Hematopoietic multipotent progenitor cell (in vitro differentiated cells): Measurements from ENCODE around the gene HSPB7. TPM values are rescaled to one million over a fixed set of nuclear protein-coding genes. Genes with fewer than 3 reads are reported as not detected.
"Not testable (repeated sequence)": the region's sequence is repeated elsewhere in the genome, so short reads cannot be mapped to it uniquely, and the experiment has no call there.

Experiments
- DNase-seq, 3 donors: peaks; one replicate each; pipeline ENCODE4 v3.0.0-alpha.2; 2011 to 2015; ENCODE audit warnings: low read depth in 2 of 3, low spot score in 2 of 3
- small RNA-seq: library from RNA; depleted of rRNA; stranded (forward); fragments of <200 nt; gene quantifications from one replicate; pipeline ENCODE3, GENCODE V24; 2012
- total RNA-seq: library from RNA; depleted of rRNA; stranded (reverse); fragments of >200 nt; gene quantifications from one replicate; pipeline ENCODE4 v1.2.3, GENCODE V29; 2012

HSPB7 gene
- total RNA-seq, 1 donor, result not detected

DNA sequence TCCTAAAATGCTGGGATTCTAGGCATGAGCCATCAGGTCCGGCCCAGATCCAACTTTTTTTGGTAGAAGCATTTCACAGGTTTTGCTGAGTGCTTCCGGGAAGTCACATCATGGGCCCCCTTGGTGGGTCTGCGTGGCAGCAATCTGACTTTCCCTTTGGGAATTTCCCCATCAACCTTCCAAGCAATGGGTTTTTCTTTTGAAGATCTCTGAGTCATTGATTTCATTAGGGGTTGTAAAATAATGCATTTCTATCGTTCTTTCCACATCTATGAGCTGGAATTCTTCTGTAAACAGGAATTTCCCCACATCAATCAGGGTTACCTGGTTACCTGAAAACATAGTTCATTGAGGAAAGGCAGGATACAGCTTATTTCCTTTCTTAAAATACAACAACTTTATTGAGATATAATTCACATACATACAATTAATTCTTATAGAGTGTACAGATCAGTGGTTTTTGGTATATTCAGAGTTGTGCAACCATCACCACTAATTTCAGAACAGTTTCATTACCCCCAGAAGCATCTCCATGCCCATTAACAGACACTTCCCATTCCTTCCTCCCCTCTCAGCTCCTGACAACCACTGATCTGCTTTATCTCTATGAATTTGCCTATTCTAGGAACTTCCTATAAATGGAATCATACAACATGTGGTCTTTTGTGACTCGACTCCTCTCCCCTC is 32.1 kb downstream of the HSPB7 start:
- DNase-seq, result no peak

- DNase-seq, result no peak
These were observed 34.6 kb downstream of the HSPB7 start for GRCh38 chr1:15983275-15983674.

GRCh38 chr1:15981679-15982078 is 36.2 kb downstream of the HSPB7 start:
- DNase-seq, result no peak

DNA sequence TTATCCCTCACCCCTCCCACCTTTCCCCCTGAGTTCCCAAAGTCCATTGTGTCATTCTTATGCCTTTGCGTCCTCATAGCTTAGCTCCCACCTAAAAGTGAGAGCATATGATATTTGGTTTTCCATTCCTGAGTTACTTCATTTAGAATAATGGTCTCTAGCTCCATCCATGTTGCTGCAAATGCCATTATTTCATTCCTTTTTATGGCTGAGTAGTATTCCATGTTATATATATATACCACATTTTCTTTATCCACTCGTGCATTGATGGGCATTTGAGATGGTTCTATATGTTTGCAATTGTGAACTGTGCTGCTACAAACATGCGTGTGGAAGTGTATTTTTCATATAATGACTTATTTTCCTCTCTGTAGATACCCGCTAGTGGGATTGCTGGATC is 39.9 kb downstream of the HSPB7 start:
- not testable (repeated sequence) for DNase-seq

DNA sequence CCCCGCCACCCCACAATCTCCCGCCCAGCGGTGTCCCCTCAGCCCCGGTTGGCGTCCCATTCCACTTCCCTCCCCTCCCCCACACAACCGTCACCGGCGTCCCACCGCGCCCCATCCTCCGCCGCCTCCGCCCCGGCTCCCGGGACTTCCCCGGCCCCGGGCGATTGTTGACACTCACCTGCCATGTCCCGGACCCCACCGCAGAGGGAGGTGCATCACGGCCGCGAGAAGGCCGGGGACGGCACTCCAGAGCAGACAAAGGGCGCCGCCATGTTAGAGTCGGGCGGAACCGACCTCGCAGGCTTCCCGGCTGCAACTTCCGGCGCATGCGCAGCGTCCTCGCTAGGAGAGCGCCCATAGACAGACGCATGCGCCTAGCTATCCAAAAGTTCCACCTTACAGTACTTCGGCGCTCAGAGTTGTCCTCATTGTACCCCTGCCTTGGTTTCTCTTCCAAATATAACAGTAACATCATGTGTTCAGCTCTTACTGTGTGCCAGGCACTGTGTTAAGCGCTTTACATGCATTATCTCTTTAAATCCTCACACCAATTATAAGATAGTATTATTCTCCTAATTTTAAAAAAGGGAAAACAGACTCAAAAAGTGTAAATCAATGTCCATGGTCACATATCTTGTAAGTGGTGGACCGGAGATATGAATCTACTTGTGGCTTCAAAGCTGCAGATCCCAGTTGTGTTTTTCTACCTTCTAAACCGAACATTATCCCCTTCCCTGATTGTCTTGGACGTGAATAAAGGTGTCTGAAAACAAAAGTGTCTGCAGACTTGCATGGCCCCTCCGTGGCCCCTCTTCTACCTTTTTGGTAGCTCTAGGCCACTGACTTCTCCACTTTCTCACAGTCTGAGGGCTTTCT is 41.8 kb downstream of the HSPB7 start, which contains the start of gene ZBTB17:
ZBTB17 (minus strand) TSS at position 297 of the 876 bp plus-strand sequence. CDS start 27,606 bp downstream, outside the sequence.
- peak; percentile 94 to 96 (median 94) for DNase-seq

- DNase-seq, result peak in 2 of 3 donors; percentile 63 to 66
These were observed 42.5 kb downstream of the HSPB7 start for GRCh38 chr1:15975358-15975804.

DNA sequence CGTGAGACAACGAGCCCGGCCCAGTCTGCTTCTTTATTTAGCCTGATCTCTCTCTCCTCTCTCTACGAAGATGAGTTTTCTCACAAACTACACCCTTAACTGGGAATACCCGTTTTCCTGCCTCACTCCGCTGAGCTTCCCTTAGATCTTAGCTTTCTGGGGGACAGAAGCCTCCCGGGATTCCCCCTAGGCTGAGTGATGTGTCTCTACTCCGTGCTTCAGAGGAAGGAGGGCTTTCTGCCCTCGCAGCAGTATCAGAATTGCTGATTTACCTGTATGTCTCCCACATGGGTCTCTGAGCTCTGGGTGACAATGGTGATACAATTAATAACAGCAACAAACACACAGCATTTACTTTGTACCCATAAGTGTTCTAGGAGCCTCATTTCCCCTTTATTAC is 43.0 kb downstream of the HSPB7 start:
- no peak for DNase-seq

- no peak for DNase-seq
These were observed 44.1 kb downstream of the HSPB7 start for GRCh38 chr1:15973772-15974171.

- no peak for DNase-seq
These were observed 45.4 kb downstream of the HSPB7 start for GRCh38 chr1:15972409-15972808.

DNA sequence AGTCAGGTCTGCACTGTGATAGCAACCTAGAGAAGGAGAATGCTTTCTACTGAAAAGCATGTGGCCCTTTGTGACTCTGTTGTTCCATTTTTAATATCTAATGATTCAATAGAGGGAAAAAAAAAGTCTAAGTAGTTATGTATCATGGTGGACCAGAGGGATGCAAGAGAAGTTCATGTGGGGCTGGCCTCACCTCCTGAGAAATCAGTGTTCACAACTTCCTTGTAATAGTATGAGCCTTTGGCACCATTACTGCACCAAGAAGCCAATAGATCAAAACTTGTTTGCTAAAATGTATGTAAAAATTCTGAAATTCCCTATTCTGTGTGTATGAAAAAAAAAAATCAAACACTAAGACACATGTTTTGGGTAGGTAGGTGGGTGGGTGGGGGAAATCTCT is 46.9 kb downstream of the HSPB7 start:
- DNase-seq, result no peak

- DNase-seq, result no peak
These were observed 48.4 kb downstream of the HSPB7 start for GRCh38 chr1:15969321-15969880.

- no peak for DNase-seq
These were observed 49.7 kb downstream of the HSPB7 start for GRCh38 chr1:15968172-15968571.

GRCh38 chr1:15966956-15967344 is 50.9 kb downstream of the HSPB7 start:
- DNase-seq, result no peak

GRCh38 chr1:15966081-15966955 is 51.5 kb downstream of the HSPB7 start:
- peak in 2 of 3 donors; percentile 76 to 84 for DNase-seq

DNA sequence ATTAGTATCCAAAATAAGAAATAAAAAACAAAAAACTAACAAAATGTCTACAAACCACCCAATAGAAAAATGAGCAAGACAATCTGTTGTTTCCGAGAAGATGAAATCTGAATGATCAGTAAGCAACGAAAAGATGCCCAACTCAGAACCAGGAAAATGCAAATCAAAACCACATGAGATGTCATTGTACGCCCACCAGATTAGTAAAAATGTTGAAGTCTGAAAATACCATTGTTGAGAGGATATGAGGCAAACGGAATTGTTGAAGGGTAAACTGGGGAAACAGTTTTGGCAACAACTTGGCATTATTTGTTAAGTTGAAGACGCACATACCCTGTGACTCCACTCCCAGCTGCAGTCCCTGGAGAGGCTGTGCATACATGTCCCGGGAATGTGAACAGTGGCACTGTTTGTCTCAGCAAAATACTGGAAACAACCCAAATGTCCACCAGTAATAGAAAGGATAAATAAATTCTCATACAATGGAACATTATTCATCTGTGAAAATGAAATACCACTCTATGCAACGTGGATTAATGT is 52.5 kb downstream of the HSPB7 start:
- no peak for DNase-seq

Small RNAs within 50 kb of the gene (small RNA-seq; reads per million reads assigned to genes)
- gene AL355994.1 (not detected), gene AL355994.5 (not detected)

Other genes with a start within 250 kb of the HSPB7 start
- 0.54 TPM for gene UQCRHL, start 210.4 kb downstream of the HSPB7 start, total RNA-seq
- gene SPEN, start 170.3 kb downstream of the HSPB7 start, total RNA-seq, result 36.4 TPM
- gene ZBTB17, start 41.9 kb downstream of the HSPB7 start, total RNA-seq, result 97.5 TPM
- gene SRARP, start 13.8 kb downstream of the HSPB7 start, total RNA-seq, result not detected
- gene CLCNKA, start 4.0 kb upstream of the HSPB7 start, total RNA-seq, result not detected
- 0.81 TPM for gene CLCNKB, start 25.7 kb upstream of the HSPB7 start, total RNA-seq
- gene FAM131C, start 55.6 kb upstream of the HSPB7 start, total RNA-seq, result not detected
- 0.54 TPM for gene EPHA2, start 138.0 kb upstream of the HSPB7 start, total RNA-seq
- gene ARHGEF19, start 194.6 kb upstream of the HSPB7 start, total RNA-seq, result 9.2 TPM
- gene CPLANE2, start 219.1 kb upstream of the HSPB7 start, total RNA-seq, result 20.7 TPM